ENCODE results near the gene TMUB2.

- TF ChIP-seq CTCF (IDR thresholded peaks at IDR 0.05) (no peak), POLR2A (IDR thresholded peaks at IDR 0.05) (no peak)
Observed at GRCh38 chr17:44187131-44187899, 543 bp downstream of the TMUB2 start.

All from testis (tissue), 2 donors.